GM13976 (cell line): ENCODE data around the gene SCYGR5.

Experiments used
- DNase-seq: peaks from one replicate; pipeline ENCODE4 v3.0.0; 2012; ENCODE audit warnings: low spot score
- in situ Hi-C: fragments of 300-500 bp; cut with MboI; formaldehyde crosslinking; loops from one replicate; pipeline ENCODE4 v1.12.0; 2022; ENCODE audit warnings: low sequenced_read_pairs, mixed read lengths, inconsistent platforms; ENCODE audit not compliant: unreplicated experiment
- TF ChIP-seq, protein P1 (sequence below): IDR thresholded peaks from 2 replicates; pipeline ENCODE4 v1.5.1; 2012; ENCODE audit warnings: borderline replicate concordance, mild to moderate bottlenecking; ENCODE audit not compliant: insufficient read depth; ENCODE audit errors: extremely low read depth, missing control alignments, control extremely low read depth

SCYGR5 gene

GRCh38 chr2:227701556-227701955 lies 35.0 kb downstream of the SCYGR5 start:
- in situ Hi-C loops: no loop called here
- DNase-seq: no peak
- TF ChIP-seq, protein P1, sequence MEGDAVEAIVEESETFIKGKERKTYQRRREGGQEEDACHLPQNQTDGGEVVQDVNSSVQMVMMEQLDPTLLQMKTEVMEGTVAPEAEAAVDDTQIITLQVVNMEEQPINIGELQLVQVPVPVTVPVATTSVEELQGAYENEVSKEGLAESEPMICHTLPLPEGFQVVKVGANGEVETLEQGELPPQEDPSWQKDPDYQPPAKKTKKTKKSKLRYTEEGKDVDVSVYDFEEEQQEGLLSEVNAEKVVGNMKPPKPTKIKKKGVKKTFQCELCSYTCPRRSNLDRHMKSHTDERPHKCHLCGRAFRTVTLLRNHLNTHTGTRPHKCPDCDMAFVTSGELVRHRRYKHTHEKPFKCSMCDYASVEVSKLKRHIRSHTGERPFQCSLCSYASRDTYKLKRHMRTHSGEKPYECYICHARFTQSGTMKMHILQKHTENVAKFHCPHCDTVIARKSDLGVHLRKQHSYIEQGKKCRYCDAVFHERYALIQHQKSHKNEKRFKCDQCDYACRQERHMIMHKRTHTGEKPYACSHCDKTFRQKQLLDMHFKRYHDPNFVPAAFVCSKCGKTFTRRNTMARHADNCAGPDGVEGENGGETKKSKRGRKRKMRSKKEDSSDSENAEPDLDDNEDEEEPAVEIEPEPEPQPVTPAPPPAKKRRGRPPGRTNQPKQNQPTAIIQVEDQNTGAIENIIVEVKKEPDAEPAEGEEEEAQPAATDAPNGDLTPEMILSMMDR: no peak

- in situ Hi-C loops: no loop called here
- DNase-seq: no peak
- TF ChIP-seq, protein P1: no peak
These were observed 36.7 kb downstream of the SCYGR5 start for GRCh38 chr2:227703280-227703732.

DNA sequence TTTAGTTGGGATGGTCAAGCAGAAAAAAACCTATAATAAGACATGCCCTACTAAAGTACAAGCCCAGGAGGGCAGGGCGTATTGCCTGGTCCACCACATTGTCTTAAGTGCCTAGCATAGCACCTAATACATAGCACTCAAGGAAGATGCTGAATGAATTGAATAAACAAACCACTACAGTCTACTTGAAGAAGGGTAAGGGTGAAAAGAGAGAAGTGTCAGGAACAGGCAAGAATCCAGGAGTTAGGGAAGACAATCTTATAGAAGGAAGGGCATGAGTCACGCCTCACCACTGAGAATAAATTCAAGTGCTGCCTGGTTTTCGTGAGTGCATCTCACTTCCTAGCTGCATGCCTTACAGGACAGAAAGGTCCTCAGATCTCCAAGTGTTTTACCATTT lies 37.4 kb downstream of the SCYGR5 start:
- in situ Hi-C loops: no loop called here
- no peak for DNase-seq
- TF ChIP-seq, protein P1: no peak

DNA sequence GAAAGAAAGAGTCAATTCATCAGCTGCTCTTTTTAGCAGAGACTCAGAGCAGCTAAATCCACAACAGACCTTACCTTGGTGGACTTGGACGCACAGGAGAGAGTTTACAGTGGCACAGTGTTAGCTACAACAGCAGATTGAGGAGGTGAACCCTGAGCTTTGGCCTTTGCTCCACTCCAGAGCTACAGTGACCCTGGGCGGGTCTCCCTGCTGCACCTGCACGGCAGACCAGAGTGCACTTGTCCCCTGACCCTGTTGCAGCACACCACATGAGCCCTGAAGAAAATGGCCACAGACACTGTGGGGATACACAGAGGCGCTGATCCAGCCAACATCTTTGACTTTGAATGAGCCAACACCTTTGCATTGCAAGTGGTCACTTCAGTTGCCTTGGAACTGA lies 40.3 kb downstream of the SCYGR5 start:
- no peak for DNase-seq
- TF ChIP-seq, protein P1: no peak
- in situ Hi-C loops: no loop called here

- in situ Hi-C loops: no loop called here
- TF ChIP-seq, protein P1: no peak
- DNase-seq: no peak
These were observed 40.8 kb downstream of the SCYGR5 start for GRCh38 chr2:227707390-227707789.

GRCh38 chr2:227710986-227711385 lies 44.4 kb downstream of the SCYGR5 start:
- DNase-seq: no peak
- TF ChIP-seq, protein P1: no peak
- in situ Hi-C loops: no loop called here

DNA sequence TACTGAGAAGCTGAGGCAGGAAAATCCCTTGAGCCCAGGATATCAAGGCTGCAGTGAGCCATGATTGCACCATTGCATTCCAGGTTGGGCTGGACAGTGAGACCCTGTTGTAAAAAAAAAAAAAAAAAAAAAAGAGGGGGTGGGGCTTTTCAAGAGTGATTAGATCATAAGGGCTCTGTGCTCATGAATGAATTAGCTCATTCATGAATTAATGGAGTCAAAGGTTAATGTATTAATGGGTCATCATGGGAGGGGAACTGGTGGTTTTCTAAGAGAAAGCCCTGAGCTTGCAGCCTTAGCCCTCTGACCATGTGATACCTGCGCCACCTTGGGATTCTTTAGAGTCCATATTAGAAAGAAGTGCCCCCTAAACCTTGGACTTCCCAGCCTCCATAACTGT lies 46.7 kb downstream of the SCYGR5 start:
- TF ChIP-seq, protein P1: no peak

More for the DNA sequence above, 46.7 kb downstream of the SCYGR5 start:
- in situ Hi-C loops: no loop called here
- no peak for DNase-seq
